GM21390 (cell line): ENCODE data around the gene ODAD3.
"Not testable (repeated sequence)": the region's sequence is repeated elsewhere in the genome, so short reads cannot be mapped to it uniquely, and the experiment has no call there.

Experiments used
- ATAC-seq: cut with Tn5 transposase; IDR thresholded peaks from one replicate; pipeline ENCODE4 v1.9.1; 2021; ENCODE audit not compliant: unreplicated experiment

Gene ODAD3

DNA sequence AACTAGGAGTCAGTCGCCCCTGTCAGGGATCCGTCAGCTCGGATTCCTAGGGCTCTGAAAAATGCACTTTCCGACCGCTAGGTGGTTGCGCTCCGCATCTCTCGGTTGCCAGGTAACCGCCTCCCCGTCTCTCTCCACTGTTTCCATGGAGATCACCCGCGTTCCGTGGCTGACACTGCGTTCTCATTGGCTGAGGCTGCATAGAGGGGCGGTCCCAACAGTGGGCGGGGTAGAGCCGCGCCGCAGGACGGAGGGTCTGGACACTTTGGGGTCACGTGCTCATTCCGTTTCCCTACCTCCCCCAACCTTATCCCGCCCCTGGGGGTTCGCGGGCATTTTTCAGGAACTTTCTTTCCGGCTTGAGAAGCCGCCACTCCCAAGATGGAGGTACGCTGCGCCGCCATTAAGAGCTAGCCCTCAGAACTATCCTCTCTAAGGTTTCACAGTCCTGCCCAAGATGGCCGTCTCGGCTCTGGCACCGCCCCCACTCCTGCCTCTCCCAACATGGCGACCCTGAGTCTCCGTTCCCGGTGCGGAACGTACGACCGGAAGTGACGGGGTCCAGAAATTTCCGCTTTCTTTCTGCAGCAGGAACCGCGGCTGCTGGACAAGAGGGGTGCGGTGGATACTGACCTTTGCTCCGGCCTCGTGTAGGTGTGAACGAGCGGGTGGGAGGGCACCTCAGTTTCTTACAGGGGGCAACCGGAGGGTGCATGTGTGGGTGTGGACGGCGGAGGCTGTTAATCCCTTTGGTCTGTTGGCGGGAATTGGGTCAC lies at the start of gene ODAD3, which contains the start of gene PRKCSH:
ODAD3 (minus strand) TSS at position 65 of the 776 bp plus-strand sequence. CDS start 105 bp downstream, outside the sequence.
PRKCSH (plus strand) TSS at position 579 of the 776 bp plus-strand sequence. CDS start 483 bp downstream, outside the sequence.
- ATAC-seq: peak; percentile 90

DNA sequence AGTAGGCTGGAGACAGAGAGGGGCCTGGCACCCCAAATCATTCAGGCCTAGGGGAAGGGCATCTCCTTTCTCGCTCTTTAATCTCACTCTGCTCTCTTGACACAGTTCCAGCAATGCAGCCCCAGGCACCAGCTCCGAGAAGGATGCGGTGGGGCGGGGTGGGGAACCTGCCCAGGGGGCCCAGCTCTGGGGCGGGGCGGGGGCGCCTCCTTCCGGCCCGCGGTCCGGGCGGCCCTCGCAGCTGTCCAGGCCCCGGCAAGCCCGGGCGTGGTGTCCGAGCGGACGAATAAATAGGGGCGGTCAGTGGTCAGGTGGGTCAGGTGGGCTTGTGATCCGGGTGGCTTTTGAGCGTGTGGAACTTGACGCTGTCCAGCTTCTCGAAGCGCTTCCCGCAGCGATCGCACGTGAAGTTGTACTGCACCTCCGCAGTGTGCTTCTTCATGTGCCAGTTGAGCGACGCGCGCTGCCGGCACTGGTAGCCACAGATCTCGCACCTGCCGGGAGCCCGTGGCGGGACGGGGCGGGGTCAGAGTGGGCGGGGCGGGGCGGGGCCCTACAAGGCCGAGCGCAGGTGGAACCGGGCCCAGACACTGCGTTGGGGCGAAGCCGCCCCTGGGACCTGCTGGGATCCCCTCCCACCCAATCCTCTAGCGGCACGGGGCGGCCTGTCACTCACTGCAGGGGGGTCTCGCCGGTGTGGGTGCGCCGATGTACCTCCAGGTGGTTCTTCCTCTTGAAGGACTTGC lies 48.6 kb upstream of the ODAD3 start:
- no peak for ATAC-seq

DNA sequence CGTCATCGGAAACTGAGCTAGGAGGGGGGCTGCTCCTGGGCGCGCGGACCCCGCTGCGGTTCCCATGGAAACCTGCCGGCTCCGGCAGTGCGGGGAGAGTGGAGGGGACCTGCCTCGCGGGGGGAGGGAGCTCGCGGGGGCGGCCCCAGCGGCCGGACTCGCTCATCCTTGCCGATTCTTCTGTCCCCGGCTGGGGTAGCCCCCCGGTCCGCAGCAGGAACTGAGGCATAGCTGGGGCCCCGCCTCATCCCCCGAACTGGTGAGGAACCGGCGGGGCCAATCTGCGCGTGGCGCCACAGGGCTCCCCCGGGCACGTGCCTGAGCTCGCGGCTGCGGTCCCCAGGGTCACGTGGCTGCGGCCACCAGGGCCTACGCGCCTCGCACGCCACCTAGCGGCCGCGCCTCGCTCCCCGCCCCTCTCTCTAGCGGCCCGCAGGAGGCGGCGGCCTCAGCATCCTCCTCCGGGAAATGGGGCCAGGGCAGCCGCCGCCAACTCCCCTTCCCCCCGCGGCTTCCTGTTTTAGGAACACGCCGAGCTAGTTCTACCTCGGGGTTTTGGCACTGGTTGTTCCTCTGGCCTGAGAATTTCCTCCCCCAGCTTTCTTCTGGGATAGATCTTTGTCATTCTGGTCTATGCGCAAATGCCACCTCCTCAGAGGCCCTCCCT lies 47.6 kb upstream of the ODAD3 start:
- peak; percentile 52 for ATAC-seq

DNA sequence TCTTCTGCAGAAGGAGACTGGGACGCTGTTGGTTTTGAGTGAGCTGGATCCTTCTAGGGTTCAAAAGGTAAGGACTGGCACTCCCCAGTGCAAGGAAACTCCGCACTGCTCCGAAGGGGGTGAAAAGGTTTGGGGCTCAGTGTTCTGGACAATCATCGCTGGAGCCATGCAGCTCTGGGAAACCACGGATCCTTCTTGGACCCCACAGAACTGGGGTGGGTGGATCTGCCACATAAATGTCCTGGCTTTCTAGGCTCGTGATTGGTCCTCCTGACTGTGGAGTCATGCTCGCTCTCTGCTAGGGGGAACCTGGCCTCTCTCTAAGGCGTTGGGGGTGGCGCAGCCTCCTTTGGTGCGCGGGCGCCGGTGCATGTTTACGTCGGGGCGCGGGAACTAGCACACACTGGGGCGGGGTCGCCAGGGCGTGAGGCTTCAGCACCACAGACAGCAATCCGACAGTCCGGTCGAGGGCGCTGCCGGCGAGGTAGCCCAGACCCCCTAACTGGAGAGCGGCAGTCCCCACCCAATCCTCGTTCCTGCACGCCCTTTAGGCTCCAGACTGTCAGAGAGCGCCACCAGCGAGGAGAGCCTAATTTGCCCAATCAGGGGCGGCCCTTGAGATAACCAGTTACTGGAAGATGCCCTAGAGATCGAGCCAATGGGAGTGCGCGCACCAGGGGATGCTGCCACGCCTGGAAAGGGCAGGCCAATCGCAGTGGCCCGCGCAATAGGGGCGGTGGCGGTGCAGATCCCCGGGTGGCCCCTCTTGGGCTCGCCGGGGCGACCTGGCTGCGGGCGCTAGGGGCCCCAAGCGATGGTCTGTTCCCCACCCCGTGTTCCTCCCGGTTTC lies 46.8 kb upstream of the ODAD3 start:
- ATAC-seq: peak; percentile 63

DNA sequence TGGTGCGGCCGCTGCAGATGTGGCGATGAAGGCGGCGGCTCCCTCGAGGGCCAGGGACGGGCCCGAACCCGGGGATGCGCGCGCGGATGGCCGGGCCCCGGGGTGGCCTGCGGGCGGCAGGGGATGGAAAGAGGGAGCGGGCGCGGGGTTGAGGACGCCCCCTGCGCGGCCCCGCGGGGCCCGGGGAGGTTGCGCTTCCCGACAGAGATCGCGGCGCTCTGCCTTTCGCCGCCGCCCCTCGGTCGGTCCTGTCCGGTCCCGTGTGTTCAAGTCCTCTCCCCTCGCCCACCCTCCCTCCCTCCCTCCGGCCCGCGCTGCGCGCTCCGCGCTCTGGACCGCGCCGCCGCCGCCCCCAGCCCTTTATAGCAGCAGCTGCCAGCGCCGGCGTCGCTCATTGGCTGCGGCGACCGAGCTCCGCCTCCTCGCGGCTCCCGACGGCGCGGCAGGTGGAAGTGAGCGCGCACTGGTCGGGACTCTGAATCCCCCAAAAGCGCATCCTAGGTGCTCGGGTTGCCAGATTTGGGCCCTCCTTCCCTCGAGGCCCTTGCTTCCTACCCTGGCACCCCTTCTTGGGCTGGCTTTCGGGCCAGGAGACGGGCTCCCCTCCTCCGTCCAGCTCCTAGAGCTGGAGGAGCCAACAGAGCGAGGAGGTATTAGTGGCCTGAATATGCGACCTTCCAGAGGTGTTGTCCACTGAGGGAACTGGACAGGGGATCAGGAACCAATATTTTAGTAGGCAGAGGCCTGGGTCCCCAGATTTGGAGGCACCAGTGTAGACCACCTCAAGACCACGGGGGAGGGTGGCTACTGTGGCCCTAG lies 46.0 kb upstream of the ODAD3 start, which contains the start of gene ELAVL3:
ELAVL3 (minus strand) TSS at position 332 of the 819 bp plus-strand sequence. CDS start 438 bp downstream, outside the sequence.
- ATAC-seq: no peak

DNA sequence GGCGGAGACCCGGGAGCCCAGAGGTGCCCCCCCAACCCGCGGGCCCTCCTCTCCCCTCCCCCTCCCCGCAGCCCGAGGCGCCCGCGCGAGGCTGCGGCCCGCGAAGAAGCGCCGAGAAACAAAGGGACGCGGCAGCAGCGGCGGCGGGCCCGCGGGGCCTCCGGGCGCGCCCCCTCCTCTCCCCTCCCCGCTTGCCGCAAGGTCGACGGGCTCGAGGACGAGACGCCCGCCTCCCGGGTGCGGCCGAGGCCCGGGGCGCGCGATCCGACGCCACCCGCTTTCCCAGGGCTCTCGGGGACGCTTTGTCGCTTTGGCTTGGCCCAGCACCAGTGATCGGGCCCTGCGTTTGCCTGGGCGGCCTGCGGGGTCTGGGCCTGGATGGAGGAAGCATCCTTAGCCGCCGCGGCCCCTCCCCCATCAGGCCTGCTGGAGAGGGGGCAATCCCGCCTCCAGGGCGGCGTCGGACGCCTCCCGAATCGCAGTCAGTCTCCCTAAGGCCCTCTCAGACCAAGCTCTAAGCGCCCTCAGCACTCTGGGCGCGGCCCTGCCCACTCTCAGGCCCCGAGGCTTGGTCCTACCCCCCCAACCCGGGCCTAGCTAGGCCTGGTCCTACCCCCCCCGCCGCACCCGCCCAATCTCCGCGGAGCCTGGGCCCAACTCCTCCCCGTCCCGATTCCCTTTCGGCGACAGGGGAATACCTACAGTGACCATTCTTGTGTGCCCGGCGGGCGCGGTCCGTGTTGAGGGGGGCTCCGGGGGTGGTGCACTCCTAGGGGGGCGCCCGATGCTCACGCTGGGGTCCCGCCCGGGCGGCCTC lies 45.2 kb upstream of the ODAD3 start:
- ATAC-seq: no peak

DNA sequence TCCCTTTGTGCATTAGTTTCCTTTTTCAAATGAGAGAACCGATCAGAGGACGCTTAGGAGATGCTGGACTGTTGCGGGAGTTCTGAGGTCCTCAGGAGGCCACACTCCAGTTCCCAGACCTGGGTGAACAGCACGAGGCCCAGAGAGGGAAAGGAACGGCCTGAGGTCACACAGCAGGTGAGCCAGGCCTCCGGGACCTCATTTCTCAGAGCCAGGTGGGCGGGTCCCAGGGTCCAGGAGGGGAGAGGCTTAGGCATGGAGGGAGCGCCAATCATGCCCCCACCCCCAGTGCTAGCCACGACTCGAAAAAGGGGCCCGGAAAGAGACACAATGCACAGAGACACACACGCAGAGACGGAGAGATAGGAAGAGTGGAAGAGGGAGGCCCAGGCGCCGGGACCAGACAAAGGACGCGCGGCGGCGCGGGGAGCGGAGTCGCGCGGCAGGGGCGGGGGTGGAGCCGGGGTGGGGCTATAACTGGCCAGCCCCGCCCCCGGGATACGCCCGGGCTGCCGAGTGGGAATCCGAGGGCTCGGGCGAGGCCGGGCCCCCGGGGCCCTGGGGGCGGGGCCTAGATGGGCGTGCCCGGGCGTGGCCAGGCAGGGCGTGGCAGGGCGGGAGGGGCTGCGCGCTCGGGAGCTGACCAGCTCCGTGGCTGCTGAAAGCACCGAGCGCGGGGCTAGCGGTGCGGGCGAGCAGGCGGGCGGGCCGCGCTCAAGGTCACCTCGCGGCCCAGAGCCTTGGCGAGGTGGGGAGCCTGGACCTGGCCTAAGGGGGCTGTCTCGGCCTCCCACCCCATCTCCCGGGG lies 44.4 kb upstream of the ODAD3 start:
- no peak for ATAC-seq

DNA sequence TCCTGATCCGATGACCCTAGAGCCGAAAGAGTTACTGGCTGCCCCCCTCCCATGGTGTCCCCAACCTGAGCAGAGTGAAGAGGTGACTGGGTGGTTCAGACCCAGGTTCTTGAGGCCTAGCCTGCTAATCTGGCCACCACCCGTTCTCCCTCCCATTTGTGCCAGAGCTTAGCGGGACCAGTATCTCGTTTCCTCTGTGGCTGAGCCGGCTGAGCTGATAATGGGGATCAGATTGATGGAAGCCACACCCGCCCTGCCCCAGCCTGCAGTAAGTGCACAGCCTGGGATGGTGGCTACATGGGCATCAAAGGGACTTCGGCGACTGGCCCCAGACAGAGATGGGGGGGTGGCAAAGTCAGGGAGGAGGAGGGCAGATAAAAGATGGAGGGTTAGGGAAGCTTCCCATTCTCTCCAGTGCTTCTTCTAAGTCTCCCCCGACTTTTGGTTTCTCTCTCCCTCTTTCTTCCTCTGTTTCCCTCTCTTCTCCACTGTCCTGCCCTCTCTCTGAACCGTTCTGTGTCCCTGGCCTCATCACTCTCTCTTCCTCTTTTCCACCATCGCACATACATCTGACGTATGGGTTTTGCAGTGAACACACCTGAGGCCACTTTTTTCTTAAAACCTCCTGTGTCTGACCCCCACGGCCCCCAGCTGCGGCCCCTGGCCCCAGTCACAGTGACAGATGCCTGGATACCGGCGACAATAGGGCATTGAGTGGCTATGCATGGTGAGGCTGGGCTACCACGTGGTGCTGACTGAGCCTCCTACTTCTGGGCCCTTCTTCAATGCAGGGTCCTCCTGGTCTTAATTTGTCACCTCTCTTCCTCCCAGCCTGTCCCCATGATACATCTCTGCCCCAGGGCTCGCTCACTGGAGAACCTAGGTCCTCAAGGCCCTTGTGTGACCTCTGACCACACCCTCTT lies 43.5 kb upstream of the ODAD3 start:
- ATAC-seq: no peak

DNA sequence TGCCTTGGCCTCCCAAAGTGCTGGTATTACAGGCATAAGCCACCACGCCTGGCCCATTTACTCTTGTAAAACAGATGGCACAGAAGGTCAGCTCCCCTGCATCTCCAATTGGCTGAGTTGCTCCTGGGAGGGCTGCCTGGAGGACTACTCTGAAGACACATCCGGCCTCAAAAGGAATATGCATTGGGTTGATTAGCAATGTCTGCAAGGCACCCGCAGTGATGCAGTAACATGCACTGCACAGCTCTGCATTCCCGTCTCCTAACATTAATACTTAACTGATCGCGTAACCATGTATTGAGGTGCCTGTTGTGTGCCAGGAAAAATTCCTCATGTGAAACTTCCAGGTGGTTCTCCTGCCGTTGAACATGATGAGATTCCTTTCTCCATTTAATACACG lies 40.9 kb upstream of the ODAD3 start:
- ATAC-seq: no peak

DNA sequence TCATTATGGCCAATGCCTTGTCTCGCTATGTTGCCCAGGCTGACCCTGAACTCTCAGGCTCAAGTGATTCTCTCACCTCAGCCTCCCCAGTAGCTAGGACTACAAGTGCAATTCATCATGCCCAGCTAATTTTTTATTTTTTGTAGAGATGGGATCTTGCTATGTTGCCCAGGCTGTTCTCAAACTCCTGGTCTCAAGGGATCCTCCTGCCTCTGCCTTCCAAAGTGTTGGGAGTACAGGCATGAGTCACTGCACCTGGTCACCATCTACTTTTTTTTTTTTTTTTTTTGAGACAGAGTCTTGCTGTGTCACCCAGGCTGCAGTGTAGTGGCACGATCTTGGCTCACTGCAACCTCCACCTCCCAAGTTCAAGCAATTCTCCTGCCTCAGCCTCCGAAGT lies 40.4 kb upstream of the ODAD3 start:
- ATAC-seq: not testable (repeated sequence)

DNA sequence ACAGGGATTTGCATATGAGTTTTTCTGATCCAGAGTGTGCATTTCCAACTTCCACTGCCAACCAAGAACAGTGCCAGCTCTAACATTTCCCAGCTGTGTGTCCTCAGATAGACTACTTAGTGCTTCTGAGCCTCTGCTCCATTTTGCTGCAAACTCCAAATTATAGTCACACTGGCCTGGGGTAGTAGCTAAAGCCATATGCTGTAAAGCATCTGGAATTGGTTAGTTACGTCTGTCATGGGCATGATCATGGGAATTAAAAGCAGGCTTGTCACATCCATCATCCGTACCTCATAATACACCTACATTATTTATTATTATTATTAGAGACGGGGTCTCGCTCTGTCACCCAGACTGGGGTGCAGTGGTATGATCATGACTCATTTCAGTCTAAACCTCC lies 38.8 kb upstream of the ODAD3 start:
- ATAC-seq: no peak

DNA sequence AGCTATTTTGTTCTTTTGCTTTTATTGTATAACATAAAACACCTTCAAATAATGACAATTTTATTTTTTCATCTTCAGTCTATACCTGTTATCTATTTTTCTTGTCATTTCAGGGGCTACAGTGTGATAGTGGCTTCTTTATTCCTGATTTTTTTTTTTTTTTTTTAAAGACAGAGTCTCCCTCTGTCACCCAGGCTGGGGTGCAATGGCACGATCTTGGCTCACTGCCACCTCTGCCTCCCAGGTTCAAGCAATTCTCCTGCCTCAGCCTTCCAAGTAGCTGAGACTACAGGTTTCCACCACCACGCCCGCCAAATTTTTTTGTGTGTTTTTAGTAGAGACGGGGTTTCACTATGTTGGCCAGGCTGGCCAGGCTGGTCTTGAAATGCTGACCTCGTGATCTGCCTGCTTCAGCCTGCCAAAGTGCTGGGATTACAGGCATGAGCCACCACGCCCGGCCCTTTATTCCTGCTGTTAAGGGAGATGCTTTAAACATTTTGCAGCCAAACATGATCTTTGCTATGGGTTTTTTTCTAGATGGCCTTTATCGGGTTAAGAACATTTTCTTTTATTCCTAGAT lies 33.4 kb upstream of the ODAD3 start:
- not testable (repeated sequence) for ATAC-seq

DNA sequence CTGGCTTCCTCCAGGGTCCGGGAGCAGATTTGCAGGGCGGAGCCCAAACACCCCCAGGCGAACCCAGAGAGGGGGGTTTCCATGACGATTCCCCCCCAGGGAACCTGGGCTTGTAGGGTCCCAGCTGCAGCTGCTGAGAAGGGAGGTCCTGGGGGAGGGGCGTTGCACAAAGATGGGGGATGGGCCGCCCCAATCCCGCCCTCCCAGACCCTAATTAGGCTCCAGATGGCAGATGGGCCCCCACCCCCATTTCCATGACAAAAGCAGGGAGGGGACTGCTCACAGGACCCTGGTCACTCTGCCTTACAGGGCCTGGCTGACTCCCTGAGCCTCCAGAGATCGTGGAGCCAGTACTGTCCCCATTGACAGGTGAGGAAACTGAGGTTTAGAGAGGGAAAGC lies 30.7 kb upstream of the ODAD3 start:
- no peak for ATAC-seq

DNA sequence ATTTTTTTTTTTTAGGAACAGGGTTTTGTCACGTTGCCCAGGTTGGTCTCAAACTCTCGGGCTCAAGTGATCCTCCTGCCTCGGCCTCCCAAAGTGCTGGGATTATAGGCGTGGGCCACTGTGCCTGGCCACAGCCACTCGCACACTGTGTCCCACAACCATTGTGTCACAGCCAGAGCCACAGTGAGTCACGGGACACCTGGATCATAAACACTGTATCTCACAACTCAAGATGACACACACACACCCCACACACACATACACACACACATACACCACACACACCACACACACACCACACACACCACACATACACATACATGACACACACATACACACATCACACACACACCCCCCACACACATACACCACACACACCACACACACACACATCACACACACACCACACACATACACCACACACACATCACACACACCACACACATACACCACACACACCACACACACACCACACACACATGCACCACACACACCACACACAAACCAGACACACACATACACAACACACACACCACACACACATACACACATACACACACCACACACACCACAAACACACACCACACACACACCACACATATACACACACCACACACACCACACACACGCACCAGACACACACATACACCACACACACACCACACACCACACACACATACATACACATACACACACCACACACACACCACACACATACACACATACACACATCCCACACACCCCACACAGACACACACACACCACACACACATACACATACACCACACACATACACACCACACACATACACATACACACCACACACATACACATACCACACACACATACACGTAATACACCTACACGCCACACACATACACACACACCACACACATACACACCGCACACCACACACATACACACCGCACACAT lies 29.7 kb upstream of the ODAD3 start:
- ATAC-seq: no peak

DNA sequence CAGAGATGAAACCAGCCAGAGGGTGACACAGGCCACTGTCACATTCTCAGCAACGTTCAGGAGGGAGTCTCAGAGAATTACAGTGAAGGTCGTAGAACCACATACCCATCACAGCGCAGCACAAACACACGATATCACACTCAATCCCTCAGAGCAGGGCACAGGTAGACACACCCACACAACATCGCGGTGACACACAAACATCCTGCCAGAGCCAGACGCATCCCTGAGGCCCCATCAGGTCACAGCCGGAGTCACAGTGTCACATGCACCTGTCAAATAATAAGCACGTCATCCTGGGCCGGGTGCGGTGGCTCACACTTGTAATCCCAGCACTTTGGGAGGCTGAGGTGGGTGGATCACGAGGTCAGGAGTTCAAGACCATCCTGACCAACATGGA lies 28.5 kb upstream of the ODAD3 start:
- ATAC-seq: no peak

DNA sequence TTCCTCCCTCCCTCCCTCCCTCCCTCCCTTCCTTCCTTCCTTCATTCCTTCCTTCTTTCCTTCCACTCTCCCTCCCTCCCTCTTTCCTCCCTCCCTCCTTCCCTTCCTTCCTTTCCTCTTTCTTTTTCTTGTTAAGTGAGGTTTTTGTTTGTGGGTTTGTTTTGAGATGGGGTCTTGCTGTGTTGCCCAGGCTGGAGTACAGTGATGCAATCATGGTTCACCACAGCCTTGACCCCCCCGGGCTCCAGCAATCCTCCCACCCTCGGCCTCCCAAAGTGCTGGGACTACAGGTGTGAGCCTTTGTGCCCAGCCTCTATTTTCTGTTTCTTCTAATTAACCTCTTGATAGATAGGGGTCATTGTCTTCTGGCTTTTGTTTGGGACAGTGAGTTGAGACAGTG lies 26.5 kb upstream of the ODAD3 start:
- no peak for ATAC-seq
